Uterus (tissue), 4 donors: ENCODE measurements around the gene RAB9A. TPM values are rescaled to one million over a fixed set of nuclear protein-coding genes. Genes with fewer than 3 reads are reported as not detected.

Source experiments
- DNase-seq, 2 donors: peaks; one replicate each; pipeline ENCODE4 v3.0.0-alpha.2; 2019 to 2020
- H3K27ac ChIP-seq, 2 donors: fragments of 200-600 bp; sonication (generic); 1 replicate in 1 of 2; 2 replicates in 1 of 2; pipeline ENCODE4 v1.5.1; 2016 to 2018
- H3K27me3 ChIP-seq, 2 donors: fragments of 200-600 bp; sonication (generic); one replicate each; pipeline ENCODE4 v1.5.1; 2018 to 2019; ENCODE audit warnings: control low read depth in 1 of 2
- H3K36me3 ChIP-seq, 2 donors: fragments of 200-600 bp; sonication (generic); one replicate each; pipeline ENCODE4 v1.5.1; 2019; ENCODE audit warnings: control low read depth in 1 of 2
- H3K4me1 ChIP-seq, 2 donors: fragments of 200-600 bp; sonication (generic); one replicate each; pipeline ENCODE4 v1.5.1; 2018 to 2019; ENCODE audit warnings: control low read depth in 1 of 2
- H3K4me3 ChIP-seq, 2 donors: fragments of 200-600 bp; sonication (generic); 1 replicate in 1 of 2; 2 replicates in 1 of 2; pipeline ENCODE4 v1.5.1; 2018 to 2019; ENCODE audit warnings: mild to moderate bottlenecking in 1 of 2
- H3K9me3 ChIP-seq, 2 donors: fragments of 200-600 bp; sonication (generic); one replicate each; pipeline ENCODE4 v1.5.1; 2019; ENCODE audit warnings: control low read depth in 1 of 2
- CTCF ChIP-seq, 4 experiments: fragments of 200-600 bp in 2 of 4; fragments of 450-650 bp in 2 of 4; sonication (generic) in 2 of 4; IDR thresholded peaks; one replicate each; pipeline ENCODE4 v1.5.1; 2016 to 2019; ENCODE audit warnings: antibody characterized with exemption in 4 of 4, mild to moderate bottlenecking in 2 of 4, moderate library complexity in 1 of 4
- POLR2A ChIP-seq, 2 donors: fragments of 450-650 bp; IDR thresholded peaks; one replicate each; pipeline ENCODE4 v1.6.1; 2016; ENCODE audit warnings: antibody characterized with exemption in 2 of 2, mild to moderate bottlenecking in 1 of 2, moderate library complexity in 1 of 2
- intact Hi-C: fragments of 100-400 bp; cut with DNase I; formaldehyde crosslinking; loops from one replicate; pipeline ENCODE4 v1.15.1; 2023; ENCODE audit warnings: low total_unique reads
- total RNA-seq, 4 donors: library from RNA; depleted of rRNA in 3 of 4; stranded (reverse); fragments of >200 nt in 3 of 4; gene quantifications; one replicate each; pipeline versions ENCODE4 v1.1.0 to v1.2.4, GENCODE V29; 2014 to 2023
- donor health status: DM: yes; HTN: yes; CAD: no.

Gene RAB9A
- total RNA-seq, 4 donors from 2014 or later = 27.2 to 40.2 (median 28.2) TPM

GRCh38 chrX:13734278-13735172 lies 45.6 kb downstream of the RAB9A start, which contains the start of the genes OFD1 and TRAPPC2:
TSS of gene OFD1 (plus strand) at chrX:13734748. CDS start at chrX:13735072, 324 bp downstream.
TSS of gene TRAPPC2 (minus strand) at chrX:13734620. CDS start at chrX:13719963, 14,657 bp downstream.
- H3K36me3 ChIP-seq = no peaks in the 10 kb centered on the region
- no peaks in the 10 kb centered on the region for H3K27me3 ChIP-seq
- H3K9me3 ChIP-seq = no peaks in the 10 kb centered on the region
- TF ChIP-seq CTCF (IDR thresholded peaks at IDR 0.05) = peak in 1 of 4 experiments; percentile 3
- TF ChIP-seq POLR2A (IDR thresholded peaks at IDR 0.05) = peak; percentile 94
- intact Hi-C loops = loop anchor here (10.0 kb wide), 1 partner anchor 50 kb away; the partner anchor contains the start of gene RAB9A
- no peaks in the 10 kb centered on the region for H3K4me1 ChIP-seq
- H3K4me3 ChIP-seq = peak within 1 kb of the TSS; percentile 60 to 61
- DNase-seq = peak; percentile 94 to 95
- H3K27ac ChIP-seq = peak within 1 kb of the TSS; percentile 83 to 87

GRCh38 chrX:13741695-13742094 lies 52.8 kb downstream of the RAB9A start:
- Histone ChIP-seq H3K27me3 (no peaks in the 10 kb centered on the region), H3K27ac (no peak overlapping the region), H3K36me3 (no peaks in the 10 kb centered on the region), H3K9me3 (no peaks in the 10 kb centered on the region), H3K4me1 (no peaks in the 10 kb centered on the region), H3K4me3 (no peak overlapping the region)
- TF ChIP-seq CTCF (IDR thresholded peaks at IDR 0.05) (no peak), POLR2A (IDR thresholded peaks at IDR 0.05) (no peak)
- no peak for DNase-seq
- intact Hi-C loops = no loop called here

GRCh38 chrX:13742397-13743176 lies 53.7 kb downstream of the RAB9A start:
- no peaks in the 10 kb centered on the region for H3K36me3 ChIP-seq
- no peaks in the 10 kb centered on the region for H3K9me3 ChIP-seq
- no peak overlapping the region for H3K4me3 ChIP-seq
- no peak for DNase-seq
- no peaks in the 10 kb centered on the region for H3K27me3 ChIP-seq
- no peaks in the 10 kb centered on the region for H3K4me1 ChIP-seq
- intact Hi-C loops = no loop called here
- H3K27ac ChIP-seq = peak overlapping the region; percentile 49 to 64
- TF ChIP-seq POLR2A (IDR thresholded peaks at IDR 0.05) = no peak
- no peak for TF ChIP-seq CTCF (IDR thresholded peaks at IDR 0.05)

- no peaks in the 10 kb centered on the region for H3K27me3 ChIP-seq
- H3K4me1 ChIP-seq = no peaks in the 10 kb centered on the region
- H3K4me3 ChIP-seq = no peak overlapping the region
- TF ChIP-seq POLR2A (IDR thresholded peaks at IDR 0.05) (no peak), CTCF (IDR thresholded peaks at IDR 0.05) (peak in 3 of 4 experiments; percentile 22 to 49 (median 34))
- no peak overlapping the region for H3K27ac ChIP-seq
- intact Hi-C loops = no loop called here
- peak in 1 of 2 donors; percentile 62 for DNase-seq
- H3K36me3 ChIP-seq = no peaks in the 10 kb centered on the region
- H3K9me3 ChIP-seq = no peaks in the 10 kb centered on the region
These were observed 58.9 kb downstream of the RAB9A start for GRCh38 chrX:13747836-13748235.
